Measurements from ENCODE around the gene APOL5.
"Not testable (repeated sequence)": the region's sequence is repeated elsewhere in the genome, so short reads cannot be mapped to it uniquely, and the experiment has no call there.

APOL5 gene, protein sequence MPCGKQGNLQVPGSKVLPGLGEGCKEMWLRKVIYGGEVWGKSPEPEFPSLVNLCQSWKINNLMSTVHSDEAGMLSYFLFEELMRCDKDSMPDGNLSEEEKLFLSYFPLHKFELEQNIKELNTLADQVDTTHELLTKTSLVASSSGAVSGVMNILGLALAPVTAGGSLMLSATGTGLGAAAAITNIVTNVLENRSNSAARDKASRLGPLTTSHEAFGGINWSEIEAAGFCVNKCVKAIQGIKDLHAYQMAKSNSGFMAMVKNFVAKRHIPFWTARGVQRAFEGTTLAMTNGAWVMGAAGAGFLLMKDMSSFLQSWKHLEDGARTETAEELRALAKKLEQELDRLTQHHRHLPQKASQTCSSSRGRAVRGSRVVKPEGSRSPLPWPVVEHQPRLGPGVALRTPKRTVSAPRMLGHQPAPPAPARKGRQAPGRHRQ

DNA sequence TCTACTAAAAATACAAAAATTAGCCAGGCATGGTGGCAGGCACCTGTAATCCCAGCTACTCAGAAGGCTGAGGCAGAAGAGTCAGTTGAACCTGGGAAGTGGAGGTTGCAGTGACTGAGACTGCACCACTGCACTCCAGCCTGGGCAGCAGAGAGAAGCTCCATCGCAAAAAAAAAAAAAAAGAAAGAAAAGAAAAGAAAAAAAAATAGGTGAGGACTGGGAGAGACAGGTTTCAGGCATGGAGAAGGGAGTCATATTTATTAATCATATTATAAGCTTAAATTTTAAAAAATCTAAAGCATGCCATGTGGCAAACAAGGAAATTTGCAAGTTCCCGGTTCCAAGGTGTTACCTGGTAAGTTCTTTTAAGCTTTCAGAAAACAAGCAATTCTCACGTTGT, at the start of gene APOL5:
TSS of gene APOL5 (plus strand) at position 301 of the 400 bp plus-strand sequence. CDS start at position 301, 0 bp downstream.
- DNase-seq = no peak

DNA sequence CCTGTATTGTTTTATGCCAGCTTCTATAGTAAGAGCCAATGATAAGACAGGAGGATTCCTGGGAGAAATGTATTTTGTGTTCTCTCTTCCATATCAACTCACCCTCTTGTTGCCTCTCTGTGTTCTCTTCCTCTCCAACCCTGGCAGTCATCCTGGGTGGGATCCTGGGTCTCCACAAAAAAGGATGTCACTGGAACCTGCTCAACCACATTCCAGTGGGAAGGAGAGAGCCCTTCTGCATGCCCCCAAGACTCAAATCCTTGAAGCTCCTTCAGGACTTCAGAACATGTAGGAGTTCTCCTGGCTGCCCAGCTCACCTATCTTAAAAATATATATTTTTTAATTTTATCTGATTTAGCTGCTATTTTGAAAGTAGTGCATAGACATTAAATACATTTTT, 43.3 kb upstream of the APOL5 start:
- DNase-seq = no peak

DNA sequence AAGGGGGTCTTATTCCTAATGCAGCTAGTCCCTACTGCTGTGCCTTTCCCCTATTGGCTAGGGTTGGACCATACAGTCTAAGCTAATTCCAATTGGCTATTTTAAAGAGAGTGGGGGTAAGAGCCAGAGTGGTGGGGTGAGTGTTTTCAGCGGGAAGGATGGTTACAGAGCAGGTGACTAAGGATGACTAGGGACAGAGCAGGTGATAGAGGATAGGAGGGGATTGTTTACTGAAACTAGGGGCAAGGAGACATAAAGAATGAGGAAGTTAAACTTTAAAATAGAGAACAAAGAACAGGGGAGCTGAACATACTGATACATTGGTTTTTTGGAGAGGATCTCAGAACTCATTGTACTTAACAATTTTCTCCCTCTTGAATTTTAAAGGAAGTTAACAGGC, 41.6 kb upstream of the APOL5 start:
- not testable (repeated sequence) for DNase-seq

DNA sequence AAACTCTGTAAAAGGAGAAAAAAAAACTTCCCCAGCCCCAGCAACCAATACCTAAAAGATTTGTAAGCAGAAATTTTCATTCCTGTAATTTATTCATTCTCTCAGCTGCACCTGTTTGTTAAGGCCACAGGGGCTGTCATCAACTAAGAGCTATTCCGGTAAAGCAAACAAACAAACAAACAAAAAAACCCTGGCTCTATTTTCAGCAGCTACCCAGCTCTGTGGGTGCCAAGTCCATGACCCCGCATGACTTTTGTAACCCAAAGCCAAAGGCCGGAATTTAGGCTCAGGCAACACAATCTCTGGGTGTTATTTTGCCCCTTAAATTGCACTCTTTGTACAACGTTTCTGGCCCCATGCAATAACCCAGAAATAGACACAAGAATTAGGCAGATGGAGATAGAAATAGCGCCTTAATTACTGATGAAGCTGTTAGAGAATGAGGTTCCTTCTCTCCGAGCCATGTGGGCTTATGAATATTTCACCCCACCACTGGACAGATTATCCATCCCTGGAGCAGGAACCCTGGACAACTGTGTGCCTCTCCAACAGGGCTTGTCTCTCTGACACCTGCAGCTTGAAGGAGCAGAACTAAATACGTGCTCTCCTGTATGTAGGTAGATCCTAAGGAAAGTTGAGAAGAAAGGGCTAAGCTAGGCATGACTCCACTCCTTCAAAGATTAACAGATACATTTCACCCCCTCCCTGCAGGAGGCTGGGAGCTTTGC, 40.0 kb upstream of the APOL5 start:
- DNase-seq = no peak

DNA sequence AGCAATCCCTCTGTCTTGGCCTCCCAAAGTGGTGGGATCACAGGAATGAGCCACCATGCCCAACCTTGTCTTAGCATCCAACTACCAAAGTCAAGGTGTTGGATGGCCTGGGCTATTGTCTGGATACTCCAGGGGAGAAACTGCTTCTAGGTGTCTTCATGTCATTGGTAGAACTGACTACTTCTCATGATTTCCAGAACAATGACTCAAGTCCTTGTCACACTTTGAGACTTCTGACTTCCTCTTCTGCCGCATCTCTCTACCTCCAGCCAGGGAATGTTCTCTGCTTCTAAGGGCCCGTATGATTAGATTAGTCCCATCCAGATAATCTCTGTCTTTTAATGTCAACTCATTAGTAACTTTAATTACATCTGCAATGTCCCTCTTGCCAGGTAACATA, 38.8 kb upstream of the APOL5 start:
- no peak for DNase-seq

DNA sequence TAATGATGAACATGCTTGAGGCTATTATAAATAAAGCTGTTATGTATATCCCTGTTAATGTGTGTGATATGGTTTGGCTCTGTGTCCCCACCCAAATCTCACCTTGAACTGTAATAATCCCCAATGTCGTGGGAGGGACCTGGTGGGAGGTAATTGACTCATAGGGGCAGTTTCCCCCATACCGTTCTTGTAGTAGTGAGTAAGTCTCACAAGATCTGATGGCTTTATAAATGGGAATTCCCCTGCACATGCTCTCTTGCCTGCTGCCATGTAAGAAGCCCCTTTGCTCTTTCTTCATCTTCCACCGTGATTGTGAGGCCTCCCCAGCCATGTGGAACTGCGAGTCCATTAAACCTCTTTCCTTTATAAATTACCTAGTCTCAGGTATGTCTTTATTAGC, 38.2 kb upstream of the APOL5 start:
- not testable (repeated sequence) for DNase-seq

DNA sequence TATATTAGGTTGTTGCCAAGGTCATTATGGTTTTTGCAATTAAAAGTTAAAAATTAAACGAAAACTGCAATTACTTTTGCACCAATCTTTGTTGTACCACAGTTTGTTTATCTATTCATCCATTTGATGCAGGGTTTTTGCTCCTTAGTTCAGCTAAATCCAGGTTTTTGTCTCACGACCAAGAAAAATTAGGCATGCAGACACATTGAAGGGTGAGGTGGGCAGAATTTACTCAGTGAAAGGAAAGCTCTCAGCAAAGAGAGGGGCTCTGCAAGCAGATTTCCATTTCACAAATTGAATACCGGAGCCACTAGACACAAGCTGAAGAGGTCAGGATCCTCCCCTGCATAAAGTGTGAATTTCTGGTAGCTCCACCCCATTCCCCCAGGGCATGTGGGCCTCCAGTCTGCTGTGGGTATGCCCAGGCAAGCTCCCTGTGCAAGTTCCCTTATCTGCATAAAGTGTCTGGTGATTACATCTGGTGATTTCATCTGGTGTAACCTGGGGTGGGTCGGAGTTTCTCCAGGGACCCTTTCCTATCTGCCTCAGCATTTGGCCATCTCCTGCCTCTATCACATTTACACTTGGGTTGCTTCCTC, 36.1 kb upstream of the APOL5 start:
- DNase-seq = no peak

DNA sequence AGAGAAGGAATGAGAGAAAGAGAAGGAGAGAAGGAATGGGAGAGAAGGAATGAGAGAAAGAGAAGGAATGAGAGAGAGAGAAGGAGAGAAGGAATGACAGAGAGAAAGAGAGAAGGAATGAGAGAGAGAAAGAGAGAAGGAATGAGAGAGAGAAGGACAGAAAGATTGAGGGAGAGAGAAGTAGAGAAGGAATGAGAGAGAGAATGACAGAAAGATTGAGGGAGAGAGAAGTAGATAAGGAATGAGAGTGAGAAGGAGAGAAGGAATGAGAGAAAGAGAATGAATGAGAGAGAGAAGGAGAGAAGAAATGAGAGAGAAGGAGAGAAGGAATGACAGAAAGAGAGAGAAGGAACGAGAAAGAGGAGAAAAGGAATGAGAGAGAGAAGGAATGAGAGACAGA, 34.1 kb upstream of the APOL5 start:
- DNase-seq = no peak

DNA sequence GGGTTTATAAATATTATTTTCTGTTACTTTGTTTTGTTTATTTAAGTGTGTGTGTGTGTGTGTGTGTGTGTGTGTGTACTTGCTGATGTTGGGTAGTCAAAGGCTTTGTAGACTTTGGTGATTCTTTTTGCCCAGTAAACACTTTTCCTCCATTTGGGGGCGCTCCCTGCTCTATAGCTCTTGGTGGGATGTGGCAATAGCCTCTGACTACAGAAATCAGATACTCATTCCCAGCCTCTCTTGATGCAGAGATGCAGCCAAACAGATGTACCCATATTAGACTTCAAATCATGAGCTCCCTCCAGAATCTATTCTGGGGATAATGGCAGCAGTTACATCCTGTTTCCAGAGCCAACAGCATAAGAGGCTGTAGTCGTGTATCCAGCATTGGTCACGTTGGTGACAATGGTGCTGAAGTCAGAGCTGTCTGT, 33.4 kb upstream of the APOL5 start:
- DNase-seq = no peak

DNA sequence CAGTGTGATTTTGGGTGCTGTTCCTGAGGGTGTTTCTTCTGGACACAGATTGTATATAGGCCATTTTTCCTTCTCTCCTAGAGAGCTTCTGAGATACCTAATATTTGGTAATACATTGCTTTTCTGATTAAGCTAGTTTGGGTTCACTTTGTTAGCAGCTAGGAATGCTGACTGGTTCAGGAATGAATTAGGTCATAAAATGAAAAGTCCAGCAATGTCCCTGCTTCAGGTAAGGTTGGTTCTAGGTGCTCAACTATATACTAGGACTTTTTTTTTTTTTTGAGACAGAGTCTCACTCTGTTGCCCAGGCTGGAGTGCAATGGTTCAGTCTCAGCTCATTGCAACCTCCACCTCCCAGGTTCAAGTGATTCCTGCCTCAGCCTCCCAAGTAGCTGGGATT, 32.9 kb upstream of the APOL5 start:
- no peak for DNase-seq

DNA sequence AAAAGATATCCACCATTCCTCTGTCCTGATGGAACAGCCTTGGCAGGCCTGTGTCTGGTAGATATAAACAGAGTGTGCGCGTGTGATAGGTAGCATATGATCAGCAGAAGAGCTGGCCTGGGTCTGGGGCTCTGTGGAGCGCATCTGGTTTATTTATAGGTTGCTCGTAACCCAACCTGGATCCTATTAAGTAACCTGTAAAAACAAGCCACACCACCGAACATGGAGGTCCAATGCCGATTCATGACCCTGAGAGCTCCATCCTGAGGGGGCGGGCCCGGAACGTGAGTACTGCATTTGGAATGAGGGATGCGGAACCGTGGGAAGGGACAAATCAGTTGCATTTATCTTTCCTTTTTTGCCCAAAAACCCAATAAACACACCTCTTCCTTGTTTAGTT, 31.9 kb upstream of the APOL5 start:
- no peak for DNase-seq

DNA sequence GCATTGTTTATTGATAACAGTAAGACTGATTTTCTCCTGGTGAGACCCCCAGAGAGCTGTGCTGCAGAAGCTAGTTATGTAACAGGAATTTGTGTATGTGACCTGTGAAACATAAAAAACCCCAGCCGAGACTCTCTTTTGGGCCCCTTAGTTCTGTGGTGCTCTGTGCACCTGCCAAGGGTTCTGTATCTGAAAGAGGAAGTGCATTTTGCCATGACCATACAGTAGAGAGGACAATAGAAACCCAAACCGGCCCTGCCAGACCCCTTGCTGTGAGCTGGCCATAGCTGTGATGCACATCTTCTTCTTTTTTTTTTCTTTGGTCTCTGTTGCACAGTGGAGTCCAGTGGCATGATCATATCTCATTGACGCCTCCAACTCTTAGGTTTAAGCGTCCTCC, 31.4 kb upstream of the APOL5 start:
- no peak for DNase-seq

DNA sequence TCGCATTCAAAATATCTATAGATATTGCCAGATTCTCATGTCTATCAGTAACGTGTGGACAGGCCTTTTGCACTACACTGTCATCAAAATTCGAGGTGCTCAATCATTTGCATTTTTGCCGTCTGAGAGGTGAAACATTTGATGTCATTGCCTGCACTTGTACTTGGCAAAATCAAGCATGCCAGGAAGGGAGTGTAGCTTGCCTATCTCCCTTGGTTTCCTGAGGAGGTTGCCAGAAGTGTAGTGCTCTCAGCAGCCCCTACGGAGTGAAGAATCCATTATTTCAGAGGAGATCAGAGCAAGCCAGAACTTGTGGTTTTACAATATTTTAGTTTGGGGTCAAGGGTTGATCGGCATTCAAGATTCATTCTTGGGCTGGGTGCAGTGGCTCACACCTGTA, 30.2 kb upstream of the APOL5 start:
- no peak for DNase-seq

DNA sequence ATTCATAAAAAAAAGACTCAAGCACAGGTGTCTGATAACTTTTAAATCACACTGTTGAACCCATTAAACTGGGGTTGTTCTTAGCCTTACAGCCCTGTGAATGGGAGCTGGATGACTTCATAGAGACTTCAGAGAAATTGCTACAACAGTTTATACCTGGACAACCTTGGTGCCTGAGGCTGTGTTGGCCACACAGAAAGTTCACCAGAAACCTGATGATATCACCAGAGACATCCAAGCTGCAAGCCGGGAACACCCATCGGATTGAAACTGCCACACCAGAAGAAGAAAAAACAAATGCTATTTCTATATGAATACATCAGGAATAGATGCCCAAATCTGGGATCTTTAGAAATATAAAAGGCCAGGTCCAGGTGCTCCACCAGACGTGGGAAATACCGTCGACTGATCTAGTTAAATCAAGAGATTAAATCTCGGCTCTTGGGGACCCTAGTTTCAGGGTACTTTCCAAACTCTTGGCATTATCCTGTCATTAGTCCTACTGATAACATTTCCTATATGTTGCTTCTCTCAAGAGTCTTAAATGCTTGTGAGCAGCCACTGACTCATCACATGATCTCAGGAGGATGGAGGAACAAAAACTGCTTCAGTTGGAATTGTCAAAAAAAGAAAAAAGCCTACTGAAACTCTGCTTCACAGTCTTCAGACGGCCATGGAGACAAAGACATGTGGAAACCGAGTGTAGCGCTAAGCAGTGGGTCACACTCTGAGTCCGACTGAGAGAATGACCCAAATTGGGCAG, 28.6 kb upstream of the APOL5 start:
- DNase-seq = no peak

DNA sequence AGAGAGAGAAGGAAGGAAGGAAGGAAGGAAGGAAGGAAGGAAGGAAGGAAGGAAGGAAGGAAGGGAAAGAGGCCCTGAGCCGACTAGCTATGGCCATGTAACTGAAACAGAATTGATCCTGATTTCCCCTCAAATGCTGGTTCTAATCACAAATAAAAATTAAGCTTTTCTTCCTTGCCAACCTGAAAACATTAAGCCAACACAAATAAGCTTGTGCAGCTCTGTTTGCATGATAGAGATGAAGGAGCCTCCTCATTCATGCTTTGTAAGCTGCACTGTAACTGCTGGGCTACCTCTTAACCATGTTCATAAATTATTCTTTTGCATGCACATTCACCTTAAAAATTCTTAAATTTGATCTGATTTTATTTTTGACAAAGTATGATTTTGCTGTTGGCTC, 27.7 kb upstream of the APOL5 start:
- no peak for DNase-seq

DNA sequence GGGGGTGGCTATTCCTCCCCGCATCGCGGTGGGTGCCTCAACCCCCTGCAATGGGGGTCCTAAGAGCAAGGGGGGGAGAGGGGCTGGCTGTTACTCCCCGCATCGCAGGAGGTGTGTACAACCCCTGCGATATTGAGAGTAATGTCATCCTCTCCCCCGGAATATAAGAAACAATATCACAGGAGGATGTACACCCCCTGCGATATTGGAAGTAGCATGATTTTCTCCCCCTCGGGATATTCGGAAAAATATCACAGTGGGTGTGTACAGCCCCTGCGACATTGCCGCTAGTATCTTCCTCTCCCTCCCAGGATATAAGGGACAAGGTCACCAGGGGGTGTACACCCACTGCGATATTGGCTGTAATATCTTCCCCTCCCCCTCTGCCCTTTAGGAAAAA, 22.5 kb upstream of the APOL5 start:
- no peak for DNase-seq

DNA sequence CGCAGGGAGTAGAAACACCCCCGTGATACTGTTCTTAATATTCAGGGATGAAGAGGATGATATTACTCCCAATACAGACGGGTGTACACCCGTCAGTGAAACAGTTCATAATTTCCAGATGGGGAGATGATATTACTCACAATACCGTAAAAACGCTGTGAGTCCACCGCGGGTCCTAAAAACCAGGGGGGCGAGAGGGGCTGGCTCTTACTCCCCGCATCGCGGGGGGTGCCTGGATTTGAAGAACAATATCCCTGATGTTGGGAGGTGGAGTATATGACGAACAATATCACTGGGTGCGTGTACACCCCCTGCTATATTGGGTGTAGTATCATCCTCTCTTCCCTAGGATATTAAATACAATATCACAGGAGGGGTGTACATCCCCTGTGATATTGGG, 20.5 kb upstream of the APOL5 start:
- no peak for DNase-seq

DNA sequence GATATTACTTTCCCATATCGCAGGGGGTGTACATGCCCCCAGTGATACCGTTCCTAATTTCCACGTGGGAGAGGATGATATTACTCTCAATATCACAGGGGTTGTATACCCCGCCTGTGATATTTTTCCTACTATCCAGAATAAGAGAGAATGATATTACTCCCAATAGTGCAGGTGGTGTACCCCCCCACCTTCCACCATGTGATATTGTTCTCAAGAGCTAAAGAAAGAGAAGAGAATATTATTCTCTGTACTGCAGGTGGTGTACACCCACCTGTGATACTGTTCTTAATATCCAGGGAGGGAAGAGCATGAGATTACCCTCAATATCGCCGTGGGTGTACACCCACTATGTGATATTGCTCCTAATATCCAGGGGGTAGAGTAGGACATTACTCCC, 17.8 kb upstream of the APOL5 start:
- DNase-seq = not testable (repeated sequence)

DNA sequence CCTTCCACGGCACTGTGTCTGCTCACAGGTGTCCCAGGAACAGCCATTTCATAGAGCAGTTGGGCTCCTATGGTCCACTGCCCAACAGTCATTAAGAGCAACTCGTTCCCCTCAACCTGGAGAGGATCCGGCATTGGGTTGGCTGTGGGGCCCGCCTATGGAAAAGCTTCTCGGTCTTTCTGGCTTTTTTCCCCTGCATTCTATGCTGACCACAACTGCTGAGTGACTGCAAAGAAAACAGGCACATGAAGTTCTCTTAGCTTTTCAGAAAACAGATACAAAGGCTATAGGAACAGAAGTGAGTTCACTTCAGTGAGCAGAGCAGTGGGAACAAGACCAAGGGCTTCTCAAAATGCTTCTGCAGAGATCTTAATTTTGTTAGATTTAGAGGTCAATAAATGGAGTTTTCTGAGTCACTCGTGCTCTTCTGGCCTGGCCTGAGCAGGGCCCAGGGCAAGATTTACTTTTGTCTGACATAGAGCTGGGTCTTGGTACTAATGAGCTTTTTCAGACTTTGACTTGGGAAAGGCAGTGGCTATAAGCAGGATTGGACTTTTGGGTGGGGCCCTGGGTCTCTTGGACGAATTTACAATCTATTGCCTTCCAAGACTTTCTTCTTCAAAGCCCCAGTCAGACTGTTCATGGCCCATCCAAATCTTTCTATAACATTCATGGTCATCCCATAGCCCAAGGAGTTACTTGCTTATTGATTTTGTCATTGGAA, 13.6 kb upstream of the APOL5 start:
- no peak for DNase-seq

DNA sequence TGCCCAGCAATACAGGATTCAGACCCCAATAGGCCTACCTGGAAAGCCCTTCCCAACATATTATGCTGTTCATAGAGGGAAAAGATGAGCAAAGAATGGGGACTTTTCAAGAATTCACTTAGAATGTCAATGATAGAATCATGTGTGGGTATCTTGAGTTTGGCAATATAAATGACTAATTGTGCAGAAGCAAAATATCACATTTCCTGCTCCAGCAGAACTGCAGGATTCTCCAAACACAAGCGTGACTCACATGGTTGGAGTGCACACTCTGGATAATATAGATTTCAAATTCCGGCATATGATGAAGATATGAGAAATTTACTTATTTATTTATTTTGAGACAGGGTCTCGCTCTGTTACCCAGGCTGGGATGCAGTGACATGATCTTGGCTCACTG, 12.5 kb upstream of the APOL5 start:
- DNase-seq = no peak

DNA sequence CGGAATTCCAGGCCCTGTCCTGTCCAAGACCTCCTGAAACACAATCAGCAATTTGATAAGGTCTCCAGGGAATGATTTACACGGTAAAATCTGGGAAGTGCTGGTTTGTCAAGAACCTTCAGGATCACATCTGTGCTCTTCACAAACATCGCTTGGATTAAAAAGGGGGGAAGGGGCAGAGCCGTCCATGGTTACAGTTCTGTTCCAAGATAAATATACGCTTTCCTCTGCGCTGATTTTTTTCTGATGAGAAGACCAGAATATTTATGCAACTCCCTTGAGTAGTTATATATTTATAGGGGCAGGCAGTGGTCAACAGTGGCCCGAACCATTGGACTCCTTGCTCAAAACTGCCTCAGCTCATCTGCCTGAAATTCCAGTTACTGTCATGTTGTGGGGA, 9.2 kb upstream of the APOL5 start:
- no peak for DNase-seq

DNA sequence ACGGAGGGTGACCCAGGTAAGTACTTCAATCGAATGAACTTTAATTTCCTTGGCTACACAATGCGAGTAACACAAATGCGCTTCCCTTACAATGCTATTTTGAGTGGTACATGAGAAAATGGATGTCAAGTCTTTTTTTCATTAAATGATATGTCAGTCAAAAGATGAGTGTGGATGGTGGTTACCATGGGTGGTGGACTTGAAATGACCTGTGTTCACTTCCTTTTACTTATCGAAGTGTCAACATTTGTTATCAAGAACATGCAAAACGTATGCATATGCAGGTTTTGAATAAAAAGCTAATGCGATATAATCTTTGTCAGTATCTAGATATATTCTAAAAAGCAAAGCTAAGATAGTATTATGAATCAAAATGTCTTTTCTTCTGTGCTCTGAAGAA, 8.8 kb upstream of the APOL5 start:
- no peak for DNase-seq

DNA sequence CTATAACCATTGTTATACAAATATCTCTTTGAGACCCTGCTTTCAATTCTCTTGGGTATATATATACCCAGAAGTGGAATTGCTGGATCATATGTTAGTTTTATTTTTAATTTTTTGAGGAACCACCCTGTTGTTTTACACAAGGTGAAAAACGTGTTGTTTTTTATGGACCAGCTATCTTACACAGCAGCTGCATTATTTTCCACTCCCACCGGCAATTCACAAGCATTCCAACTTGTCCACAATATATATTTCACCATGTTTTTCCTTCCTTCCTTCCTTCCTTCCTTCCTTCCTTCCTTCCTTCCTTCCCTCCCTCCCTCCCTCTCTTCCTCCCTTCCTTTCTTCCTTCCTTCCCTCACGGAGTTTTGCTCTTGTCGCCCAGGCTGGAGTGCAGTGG, 6.3 kb upstream of the APOL5 start:
- no peak for DNase-seq

Measured in GF-D8 (cell line).